Stimulated activated CD8-positive, alpha-beta memory T cell treated with anti-CD3 and anti-CD28 coated beads, Interleukin-12 subunit alpha, Interleukin-12 subunit beta, amount 100 ng/mL, for 24 hours (primary cell): ENCODE results near the gene KIF17.

Experiments
- DNase-seq: peaks from one replicate; pipeline ENCODE4 v3.0.0-alpha.2; 2020; ENCODE audit errors: extremely low read depth

Gene KIF17

GRCh38 chr1:20660847-20661206 is 57.0 kb downstream of the KIF17 start:
- no peak for DNase-seq

- DNase-seq: no peak
Observed at GRCh38 chr1:20660363-20660762, 57.4 kb downstream of the KIF17 start.

GRCh38 chr1:20658166-20658915 is 59.5 kb downstream of the KIF17 start:
- no peak for DNase-seq

GRCh38 chr1:20657024-20657423 is 60.8 kb downstream of the KIF17 start:
- DNase-seq: no peak

- DNase-seq: no peak
Observed at GRCh38 chr1:20654104-20654690, 63.6 kb downstream of the KIF17 start.

GRCh38 chr1:20652300-20652699 is 65.5 kb downstream of the KIF17 start:
- no peak for DNase-seq

- DNase-seq: no peak
Observed at GRCh38 chr1:20648946-20649345, 68.9 kb downstream of the KIF17 start.

- no peak for DNase-seq
Observed at GRCh38 chr1:20648438-20648837, 69.4 kb downstream of the KIF17 start.

GRCh38 chr1:20645414-20645813 is 72.4 kb downstream of the KIF17 start:
- DNase-seq: no peak

GRCh38 chr1:20644416-20644815 is 73.4 kb downstream of the KIF17 start:
- DNase-seq: no peak

GRCh38 chr1:20643080-20643479 is 74.7 kb downstream of the KIF17 start:
- DNase-seq: no peak

- DNase-seq: no peak
Observed at GRCh38 chr1:20641975-20642374, 75.8 kb downstream of the KIF17 start.

GRCh38 chr1:20640183-20640597 is 77.6 kb downstream of the KIF17 start:
- no peak for DNase-seq

- DNase-seq: no peak
Observed at GRCh38 chr1:20636785-20637347, 80.9 kb downstream of the KIF17 start.

- DNase-seq: no peak
Observed at GRCh38 chr1:20634594-20635084, 83.2 kb downstream of the KIF17 start.

GRCh38 chr1:20634065-20634593 is 83.7 kb downstream of the KIF17 start:
- no peak for DNase-seq

GRCh38 chr1:20633190-20634064 is 84.4 kb downstream of the KIF17 start, which contains the start of gene PINK1:
TSS of gene PINK1 (plus strand) at chr1:20633458. CDS start at chr1:20633549, 91 bp downstream.
- peak; percentile 51 for DNase-seq

GRCh38 chr1:20632386-20632785 is 85.4 kb downstream of the KIF17 start:
- DNase-seq: no peak

GRCh38 chr1:20630729-20631128 is 87.1 kb downstream of the KIF17 start:
- no peak for DNase-seq

- no peak for DNase-seq
Observed at GRCh38 chr1:20626524-20626923, 91.3 kb downstream of the KIF17 start.

GRCh38 chr1:20626098-20626427 is 91.7 kb downstream of the KIF17 start:
- no peak for DNase-seq
